HG02981 (cell line): ENCODE results near the gene GPN2.
A peak's percentile ranks its signal among the peaks of the same experiment; 100 is the strongest.
"Not testable (repeated sequence)": the region's sequence is repeated elsewhere in the genome, so short reads cannot be mapped to it uniquely, and the experiment has no call there.

Experiments
- ATAC-seq: cut with Tn5 transposase; IDR thresholded peaks from one replicate; pipeline ENCODE4 v1.9.1; 2021; ENCODE audit warnings: mild to moderate bottlenecking, moderate library complexity; ENCODE audit not compliant: unreplicated experiment

GPN2 gene

DNA sequence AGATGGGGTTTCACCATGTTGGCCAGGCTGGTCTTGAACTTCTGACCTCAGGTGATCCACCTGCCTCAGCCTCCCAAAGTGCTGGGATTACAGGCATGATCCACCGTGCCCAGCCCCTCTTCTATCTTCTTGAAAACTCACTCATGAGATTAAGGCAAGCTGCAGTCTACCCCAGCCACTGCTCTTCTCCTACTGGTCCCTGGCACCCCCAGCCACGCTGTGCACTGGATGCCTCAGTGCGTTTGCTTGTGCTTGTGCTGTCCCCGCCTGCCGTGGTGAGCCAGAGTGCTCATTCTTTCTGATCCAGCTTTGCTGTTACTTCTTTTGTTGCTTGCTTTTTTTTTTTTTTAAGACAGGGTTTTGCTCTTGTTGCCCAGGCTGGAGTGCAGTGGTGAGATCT lies 52.4 kb downstream of the GPN2 start:
- ATAC-seq = not testable (repeated sequence)

DNA sequence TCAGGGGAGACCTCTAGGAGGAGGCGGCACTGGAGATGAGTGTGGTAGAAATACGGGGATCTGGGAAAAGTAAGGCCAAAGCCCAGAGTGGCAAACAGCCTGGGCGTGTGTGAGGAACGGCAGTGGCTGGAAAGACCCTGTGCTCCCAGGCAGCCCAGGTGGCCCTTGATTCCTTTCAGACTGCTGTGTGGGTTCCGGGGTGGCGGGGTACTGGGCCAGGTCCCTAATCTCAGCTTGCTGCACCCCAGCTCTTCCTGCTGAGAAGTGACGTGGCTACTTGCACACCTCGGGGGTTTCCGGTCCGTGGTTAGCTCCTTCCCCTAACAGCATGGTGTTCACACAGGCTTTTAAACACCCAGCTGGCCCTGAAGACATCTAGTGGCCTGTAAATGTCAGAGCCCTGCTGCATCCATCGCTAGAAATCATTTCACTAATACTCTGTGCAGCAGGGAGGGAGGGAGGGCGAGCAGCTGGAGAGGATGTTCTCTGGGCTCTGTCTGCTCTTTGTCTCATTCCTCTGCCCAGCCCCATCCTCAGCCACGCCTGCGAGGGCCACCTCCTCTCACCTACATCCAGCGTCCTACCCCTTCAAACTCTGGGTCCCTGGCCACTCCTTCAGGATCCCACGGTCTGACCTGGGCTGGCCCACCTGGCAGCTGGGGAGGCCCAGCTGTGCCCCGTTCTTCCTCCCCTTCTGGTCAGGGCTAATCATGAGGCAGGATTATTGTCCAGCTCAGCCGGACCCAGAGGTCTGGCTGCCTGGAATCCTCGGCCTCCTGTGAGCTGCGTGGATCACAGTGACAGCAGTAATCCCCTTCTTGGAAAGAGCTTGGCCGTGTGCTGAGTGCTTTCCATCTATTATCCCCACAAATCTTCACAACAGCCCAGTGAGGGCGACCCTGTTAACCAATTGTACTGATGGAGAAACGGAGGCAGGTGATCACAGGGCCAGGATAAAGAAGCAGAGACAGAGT lies 56.4 kb downstream of the GPN2 start:
- peak; percentile 77 for ATAC-seq

DNA sequence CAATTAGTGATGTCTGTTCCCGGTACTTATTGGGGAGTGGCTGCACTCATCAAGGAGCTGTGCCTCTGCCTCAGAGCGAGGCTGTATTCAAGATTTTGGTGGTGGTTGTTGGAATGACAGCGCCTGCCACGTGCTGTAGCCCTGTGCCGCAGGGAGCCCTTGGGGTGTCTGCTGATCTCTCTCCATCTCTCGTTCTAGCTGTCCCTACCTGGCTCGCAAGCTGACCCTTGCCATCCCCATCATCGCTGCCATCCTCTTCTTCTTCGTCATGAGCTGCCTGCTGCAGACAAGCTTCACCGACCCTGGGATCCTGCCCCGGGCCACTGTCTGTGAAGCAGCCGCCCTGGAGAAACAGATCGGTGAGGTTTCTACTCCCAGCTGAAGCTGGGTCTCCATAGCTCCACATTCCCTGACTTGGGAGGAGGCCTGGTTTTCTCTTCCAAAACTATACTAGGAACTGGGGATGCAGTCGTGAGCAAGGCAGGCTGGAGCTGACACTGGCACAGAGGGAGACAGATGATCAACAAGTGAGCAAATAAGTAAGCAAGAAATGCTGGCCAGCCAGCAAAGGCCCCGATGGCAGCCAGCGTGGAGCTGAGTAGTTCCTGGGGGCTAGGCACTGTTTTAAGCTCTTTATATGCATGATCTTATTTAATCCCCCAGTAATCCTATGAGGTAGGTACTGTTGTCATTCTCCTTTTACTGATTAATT lies 57.7 kb downstream of the GPN2 start:
- no peak for ATAC-seq

DNA sequence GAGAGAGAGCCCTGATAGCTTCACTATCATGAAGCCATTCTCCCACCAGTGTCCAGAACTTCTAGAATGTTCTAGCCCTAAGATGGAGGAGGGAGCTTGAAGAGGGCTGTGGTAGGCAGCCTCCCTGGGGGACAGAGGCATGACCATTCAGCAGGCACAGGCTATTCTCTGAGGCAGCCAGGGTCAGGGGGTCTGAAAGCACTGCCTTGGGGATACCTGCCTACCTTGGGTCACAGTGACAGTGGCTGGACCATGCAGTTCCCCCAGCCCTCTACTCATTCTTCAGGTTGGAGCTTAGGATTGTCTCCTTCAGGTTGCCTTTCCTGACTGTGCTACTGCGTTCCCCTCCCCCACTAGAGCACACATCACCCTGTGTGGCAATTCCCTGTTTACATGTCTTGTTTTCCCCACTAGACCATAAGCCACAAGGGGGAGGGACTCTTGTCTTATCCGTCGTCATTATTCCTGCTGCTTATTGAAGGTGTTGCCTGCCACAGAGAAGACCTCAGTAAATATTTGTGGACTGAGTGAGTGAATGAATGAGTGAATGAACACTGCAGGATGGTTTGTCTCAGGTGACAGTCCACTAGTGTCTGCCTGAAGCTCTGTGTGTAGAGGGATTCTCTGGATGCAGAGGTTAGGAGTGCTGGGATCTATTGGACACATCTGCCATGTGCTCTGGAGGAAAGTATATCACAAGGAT lies 58.4 kb downstream of the GPN2 start:
- ATAC-seq = no peak

DNA sequence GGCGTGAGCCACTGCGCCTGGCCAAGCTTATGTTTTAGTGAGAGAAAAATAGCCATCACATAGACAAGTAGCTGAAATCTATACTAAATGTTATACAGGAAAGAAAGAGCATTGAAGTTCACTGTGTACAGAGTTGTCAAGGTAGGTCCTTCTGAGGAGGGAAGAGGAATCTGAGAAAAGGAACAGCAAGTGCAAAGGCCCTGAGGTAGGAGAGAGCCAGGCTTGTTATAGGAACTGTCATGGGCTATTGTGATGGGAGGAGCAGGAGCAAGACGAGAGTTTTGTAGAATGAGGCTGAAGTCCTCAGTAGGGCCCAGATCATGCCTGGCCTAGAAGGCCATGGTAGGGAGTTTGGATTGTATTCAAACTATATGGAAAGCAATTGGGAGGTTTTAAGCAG lies 59.0 kb downstream of the GPN2 start:
- ATAC-seq = no peak

DNA sequence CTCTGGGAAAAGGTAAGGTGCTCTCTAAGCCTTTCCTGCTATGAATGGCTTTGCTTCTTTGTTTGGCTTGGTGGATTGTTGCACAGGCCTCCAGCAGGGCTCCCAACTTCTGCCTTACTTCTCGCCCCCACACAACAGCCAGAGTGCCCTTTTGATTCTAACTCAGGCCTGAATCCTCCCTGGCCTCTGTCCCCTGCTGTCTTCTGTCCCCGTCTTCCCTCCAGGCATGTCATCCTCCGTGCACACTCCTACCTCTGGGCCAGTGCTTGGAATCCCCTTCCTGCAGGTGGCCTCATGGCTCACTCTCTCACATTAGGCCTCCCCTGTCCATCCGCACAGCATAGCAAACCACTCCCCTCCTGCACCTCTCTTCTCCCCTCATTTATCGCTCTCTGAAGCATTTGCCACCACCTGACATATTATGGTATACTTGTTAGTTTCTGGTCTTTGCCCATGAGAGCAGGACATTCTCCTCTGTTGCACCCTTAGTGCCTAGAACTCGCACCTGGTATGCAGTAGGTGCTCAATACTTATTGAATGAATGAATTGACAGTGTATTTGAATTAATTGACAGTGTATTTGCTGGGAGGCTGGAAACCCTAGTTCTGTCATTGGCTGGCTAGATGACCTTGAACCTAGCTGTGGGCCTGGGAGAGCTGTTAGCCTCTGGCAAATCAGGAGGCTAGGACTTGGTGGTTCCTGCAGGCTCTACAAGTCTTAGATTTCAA lies 60.7 kb downstream of the GPN2 start:
- no peak for ATAC-seq

DNA sequence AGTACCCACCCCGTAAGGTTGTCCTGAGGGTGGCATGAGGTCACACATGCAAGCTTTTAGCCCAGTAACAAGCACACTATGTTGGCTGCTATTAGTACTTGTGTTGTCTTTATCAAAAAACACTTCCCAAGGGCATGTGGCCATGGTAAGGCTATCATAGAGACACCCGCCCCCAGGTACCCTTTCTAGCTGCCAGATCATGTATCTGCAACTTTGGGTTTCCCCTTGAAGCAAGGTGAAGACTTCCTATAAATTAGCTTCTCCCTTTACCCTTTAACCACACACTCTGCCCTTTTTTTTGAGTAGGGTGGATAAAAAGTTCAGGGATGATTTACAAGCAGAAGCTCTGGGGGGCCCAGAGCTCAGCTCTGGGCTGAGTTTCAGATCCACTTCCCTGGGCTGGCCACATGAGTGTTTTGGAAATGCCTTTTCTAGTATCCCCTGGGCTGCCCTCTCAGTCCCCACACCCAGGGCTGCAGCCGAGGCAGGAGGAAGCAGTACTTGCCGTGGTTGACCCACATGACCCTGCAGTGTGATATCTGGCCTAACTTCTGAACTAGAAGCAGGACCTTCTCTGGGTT lies 61.6 kb downstream of the GPN2 start:
- ATAC-seq = no peak

DNA sequence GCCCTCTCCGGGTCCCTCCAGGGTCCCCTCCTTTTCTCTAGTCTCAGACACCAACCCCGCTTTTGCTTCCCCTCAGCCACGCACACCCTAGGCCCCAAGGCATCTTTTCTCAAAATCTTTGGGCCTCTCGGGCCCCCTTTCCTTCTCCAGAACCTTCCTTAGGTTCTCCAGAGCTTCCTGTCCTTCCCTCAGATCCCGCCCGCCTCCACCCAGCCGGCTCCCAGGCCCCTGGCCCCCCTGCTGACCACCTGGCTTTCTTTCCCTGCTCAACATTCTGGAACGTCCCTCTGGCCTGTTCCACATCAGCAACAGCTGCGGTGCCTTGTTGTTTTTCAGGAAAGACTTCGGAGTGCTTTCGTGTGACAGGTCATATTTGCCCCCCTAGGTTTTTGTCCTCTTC lies 62.4 kb downstream of the GPN2 start:
- no peak for ATAC-seq

DNA sequence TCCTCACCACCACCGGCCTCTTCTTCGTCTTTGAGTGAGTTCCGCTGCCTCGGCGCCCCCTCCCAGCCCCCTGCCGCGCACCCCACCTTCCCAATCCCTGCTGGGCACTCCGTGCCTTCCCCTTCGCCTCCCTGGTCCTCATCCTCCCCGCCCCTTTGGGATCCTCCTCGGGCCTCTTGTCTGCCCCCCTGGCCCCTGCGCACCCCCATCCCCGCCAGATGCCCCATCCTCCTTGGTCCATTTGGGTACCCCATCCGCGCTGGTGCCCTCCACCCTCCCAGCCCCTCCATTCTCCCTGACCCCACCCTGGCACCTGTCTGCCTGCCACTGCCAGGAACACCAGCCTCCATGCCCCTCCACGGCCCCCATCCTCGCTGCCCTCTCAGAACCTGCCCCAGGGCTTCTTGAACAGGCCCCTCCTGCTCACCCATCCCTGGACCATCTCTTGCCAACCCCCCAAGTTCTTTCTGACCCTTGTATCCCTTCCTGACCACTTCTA lies 62.9 kb downstream of the GPN2 start:
- no peak for ATAC-seq

DNA sequence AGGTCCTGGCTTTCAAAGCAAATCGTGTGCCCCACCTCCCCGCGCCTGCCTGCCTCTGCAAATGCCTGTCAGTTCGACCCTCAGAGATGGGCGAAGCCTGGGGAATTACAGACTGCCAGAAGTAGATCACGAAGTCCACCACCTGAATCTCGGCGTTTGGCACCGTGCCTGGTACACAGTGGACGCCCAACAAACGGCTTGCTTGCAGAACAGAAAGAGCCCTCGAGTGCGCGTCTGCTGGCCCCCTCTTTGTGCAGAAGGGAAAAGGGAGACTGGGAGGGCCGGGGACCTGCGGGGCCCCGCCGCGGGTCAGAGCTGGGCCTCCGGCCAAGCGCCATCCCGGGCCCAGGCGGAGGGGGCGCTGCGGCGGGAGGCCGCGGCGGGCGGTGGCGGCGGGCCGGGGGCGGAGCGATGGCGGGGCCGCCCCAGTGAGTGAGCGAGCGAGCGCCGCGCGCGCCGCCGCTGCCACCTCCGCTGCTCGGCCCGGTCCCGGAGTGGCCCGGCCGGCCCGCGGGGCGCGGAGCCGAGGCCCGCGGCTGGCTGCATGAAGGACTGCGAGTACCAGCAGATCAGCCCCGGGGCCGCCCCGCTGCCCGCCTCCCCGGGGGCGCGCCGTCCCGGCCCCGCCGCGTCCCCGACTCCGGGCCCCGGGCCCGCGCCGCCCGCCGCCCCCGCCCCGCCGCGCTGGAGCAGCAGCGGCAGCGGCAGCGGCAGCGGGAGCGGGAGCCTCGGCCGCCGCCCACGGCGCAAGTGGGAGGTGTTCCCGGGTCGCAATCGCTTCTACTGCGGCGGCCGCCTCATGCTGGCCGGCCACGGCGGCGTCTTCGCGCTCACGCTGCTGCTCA lies 63.6 kb downstream of the GPN2 start, which contains the start of gene ZDHHC18:
Gene ZDHHC18 (plus strand): TSS at position 428 of the 845 bp plus-strand sequence. CDS start 117 bp downstream, at position 545.
- ATAC-seq = peak; percentile 76
